OCI-LY1 (cell line): Measurements from ENCODE around the gene FHOD3.

ENCODE experiments used
- CTCF ChIP-seq: fragments of 200-600 bp; sonication (generic), shearing (Covaris generic); IDR thresholded peaks from 2 replicates; pipeline ENCODE4 v1.5.1; 2017; ENCODE audit warnings: mild to moderate bottlenecking, antibody characterized with exemption, low read length, moderate library complexity, mixed read lengths
- EZH2 ChIP-seq: fragments of 200-600 bp; sonication (generic), shearing (Covaris generic); IDR thresholded peaks from 2 replicates; pipeline ENCODE4 v1.8.0; 2017; ENCODE audit warnings: borderline replicate concordance, mixed run types, mild to moderate bottlenecking, antibody characterized with exemption, low read length, moderate library complexity, mixed read lengths

- no peak for TF ChIP-seq EZH2
- no peak for TF ChIP-seq CTCF
Measured at GRCh38 chr18:36529747-36530146, 232.2 kb downstream of the FHOD3 start.
